Neural progenitor cell (in vitro differentiated cells): ENCODE results near the gene KLK12.

Experiments used
- EZH2 ChIP-seq: fragments of 200-600 bp; sonication (generic); IDR thresholded peaks from 2 replicates; pipeline ENCODE4 v1.6.1; 2017; ENCODE audit warnings: antibody characterized with exemption, mild to moderate bottlenecking, moderate library complexity
- TF ChIP-seq, protein P1 (sequence below): fragments of 200-600 bp; sonication (generic); IDR thresholded peaks from 2 replicates; pipeline ENCODE4 v1.5.1; 2017; ENCODE audit warnings: antibody characterized with exemption, mild to moderate bottlenecking

DNA sequence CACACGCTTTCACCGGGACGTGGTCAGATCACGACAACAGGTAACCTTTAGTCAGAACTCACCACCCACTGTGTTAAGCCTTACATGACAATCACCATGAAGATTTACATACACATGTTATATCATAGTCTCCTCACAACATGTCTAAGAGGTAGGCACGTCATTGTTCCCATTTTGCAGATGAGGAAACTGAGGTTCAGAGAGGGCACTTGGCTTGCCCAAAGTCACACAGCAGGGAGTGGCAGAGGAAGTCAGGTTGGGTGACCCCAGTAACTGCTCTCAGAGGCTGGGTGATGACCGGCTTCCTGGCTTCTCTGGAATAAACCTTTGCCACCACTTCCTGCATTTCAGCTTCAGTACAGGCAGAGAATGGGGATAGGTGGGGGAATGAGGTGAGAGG is 20.6 kb downstream of the KLK12 start:
- TF ChIP-seq, protein P1, sequence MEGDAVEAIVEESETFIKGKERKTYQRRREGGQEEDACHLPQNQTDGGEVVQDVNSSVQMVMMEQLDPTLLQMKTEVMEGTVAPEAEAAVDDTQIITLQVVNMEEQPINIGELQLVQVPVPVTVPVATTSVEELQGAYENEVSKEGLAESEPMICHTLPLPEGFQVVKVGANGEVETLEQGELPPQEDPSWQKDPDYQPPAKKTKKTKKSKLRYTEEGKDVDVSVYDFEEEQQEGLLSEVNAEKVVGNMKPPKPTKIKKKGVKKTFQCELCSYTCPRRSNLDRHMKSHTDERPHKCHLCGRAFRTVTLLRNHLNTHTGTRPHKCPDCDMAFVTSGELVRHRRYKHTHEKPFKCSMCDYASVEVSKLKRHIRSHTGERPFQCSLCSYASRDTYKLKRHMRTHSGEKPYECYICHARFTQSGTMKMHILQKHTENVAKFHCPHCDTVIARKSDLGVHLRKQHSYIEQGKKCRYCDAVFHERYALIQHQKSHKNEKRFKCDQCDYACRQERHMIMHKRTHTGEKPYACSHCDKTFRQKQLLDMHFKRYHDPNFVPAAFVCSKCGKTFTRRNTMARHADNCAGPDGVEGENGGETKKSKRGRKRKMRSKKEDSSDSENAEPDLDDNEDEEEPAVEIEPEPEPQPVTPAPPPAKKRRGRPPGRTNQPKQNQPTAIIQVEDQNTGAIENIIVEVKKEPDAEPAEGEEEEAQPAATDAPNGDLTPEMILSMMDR = no peak
- TF ChIP-seq EZH2 = no peak
